Neural crest cell (in vitro differentiated cells): ENCODE results near the gene S1PR3. TPM values are rescaled to one million over a fixed set of nuclear protein-coding genes. Genes with fewer than 3 reads are reported as not detected.

Experiments
- DNase-seq: peaks from one replicate; pipeline ENCODE4 v3.0.0; 2021; ENCODE audit warnings: low read depth, mixed read lengths, low spot score
- H3K27ac Mint-ChIP-seq: one replicate; pipeline ENCODE4 v1.8.0; 2021; ENCODE audit warnings: mild to moderate bottlenecking, mixed read lengths; ENCODE audit not compliant: unreplicated experiment
- H3K27me3 Mint-ChIP-seq: 2 replicates; pipeline ENCODE4 v1.8.0; 2021; ENCODE audit warnings: low read depth, mild to moderate bottlenecking, mixed read lengths
- H3K36me3 Mint-ChIP-seq: 2 replicates; pipeline ENCODE4 v1.8.0; 2021; ENCODE audit warnings: low read depth, mild to moderate bottlenecking, mixed read lengths
- H3K4me1 Mint-ChIP-seq: 2 replicates; pipeline ENCODE4 v1.8.0; 2021; ENCODE audit warnings: mixed read lengths
- H3K4me3 Mint-ChIP-seq: one replicate; pipeline ENCODE4 v1.8.0; 2021; ENCODE audit warnings: mild to moderate bottlenecking, mixed read lengths
- H3K9me3 Mint-ChIP-seq: 2 replicates; pipeline ENCODE4 v1.8.0; 2021; ENCODE audit warnings: mixed read lengths
- CTCF ChIP-seq: fragments of 200-600 bp; sonication (generic); conservative IDR thresholded peaks from 2 replicates; pipeline ENCODE4 v1.5.0; 2021; ENCODE audit warnings: antibody characterized with exemption, mild to moderate bottlenecking
- total RNA-seq: library from RNA; stranded (reverse); gene quantifications from 2 replicates; pipeline ENCODE4 v1.2.1, GENCODE V29; 2021

Gene S1PR3
- total RNA-seq, 1 donor from 2014 or later, result 7.9 TPM

- H3K4me3 Mint-ChIP-seq, result no peak overlapping the region
- no peaks in the 10 kb centered on the region for H3K27me3 Mint-ChIP-seq
- TF ChIP-seq CTCF, result no peak
- H3K27ac Mint-ChIP-seq, result no peak overlapping the region
- H3K4me1 Mint-ChIP-seq, result peaks cover 18% of the 10 kb centered on the region
- H3K9me3 Mint-ChIP-seq, result no peaks in the 10 kb centered on the region
- peaks cover 29% of the 10 kb centered on the region for H3K36me3 Mint-ChIP-seq
- no peak for DNase-seq
Observed at GRCh38 chr9:89023740-89024139, 32.5 kb downstream of the S1PR3 start.

- peaks cover 26% of the 10 kb centered on the region for H3K36me3 Mint-ChIP-seq
- TF ChIP-seq CTCF, result no peak
- H3K27ac Mint-ChIP-seq, result no peak overlapping the region
- H3K9me3 Mint-ChIP-seq, result peaks cover 4% of the 10 kb centered on the region
- H3K4me3 Mint-ChIP-seq, result no peak overlapping the region
- no peak for DNase-seq
- H3K27me3 Mint-ChIP-seq, result no peaks in the 10 kb centered on the region
- peaks cover 18% of the 10 kb centered on the region for H3K4me1 Mint-ChIP-seq
Observed at GRCh38 chr9:89024727-89025126, 33.5 kb downstream of the S1PR3 start.

- H3K4me1 Mint-ChIP-seq, result peaks cover 18% of the 10 kb centered on the region
- H3K9me3 Mint-ChIP-seq, result peaks cover 10% of the 10 kb centered on the region
- H3K27me3 Mint-ChIP-seq, result no peaks in the 10 kb centered on the region
- H3K27ac Mint-ChIP-seq, result no peak overlapping the region
- no peak overlapping the region for H3K4me3 Mint-ChIP-seq
- no peak for DNase-seq
- no peak for TF ChIP-seq CTCF
- peaks cover 25% of the 10 kb centered on the region for H3K36me3 Mint-ChIP-seq
Observed at GRCh38 chr9:89025553-89025952, 34.3 kb downstream of the S1PR3 start.

- no peak for DNase-seq
- no peak for TF ChIP-seq CTCF
- Mint-ChIP-seq H3K36me3 (peaks cover 34% of the 10 kb centered on the region), H3K9me3 (peaks cover 14% of the 10 kb centered on the region), H3K4me3 (no peak overlapping the region), H3K27me3 (no peaks in the 10 kb centered on the region), H3K4me1 (peaks cover 10% of the 10 kb centered on the region), H3K27ac (no peak overlapping the region)
Observed at GRCh38 chr9:89026876-89027275, 35.6 kb downstream of the S1PR3 start.

DNA sequence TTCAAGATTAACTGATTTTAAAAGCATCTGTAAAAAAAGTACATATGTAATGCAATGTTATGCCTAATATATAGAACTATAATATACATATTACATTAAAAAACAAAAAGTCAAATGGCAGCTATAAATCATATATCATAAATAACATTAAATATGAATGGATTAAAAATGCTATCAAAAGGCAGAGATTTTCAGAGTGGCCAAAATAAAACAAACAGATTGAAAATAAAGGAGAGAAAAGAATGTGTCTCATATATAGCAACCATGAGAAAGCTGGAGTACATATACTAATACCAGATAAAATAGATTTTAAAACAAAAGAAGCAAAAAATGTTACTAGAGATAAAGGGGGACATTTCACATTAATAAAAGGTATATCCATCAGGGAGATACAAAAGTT is 38.5 kb downstream of the S1PR3 start:
- no peaks in the 10 kb centered on the region for H3K27me3 Mint-ChIP-seq
- no peak for TF ChIP-seq CTCF
- H3K9me3 Mint-ChIP-seq, result peaks cover 17% of the 10 kb centered on the region

DNA sequence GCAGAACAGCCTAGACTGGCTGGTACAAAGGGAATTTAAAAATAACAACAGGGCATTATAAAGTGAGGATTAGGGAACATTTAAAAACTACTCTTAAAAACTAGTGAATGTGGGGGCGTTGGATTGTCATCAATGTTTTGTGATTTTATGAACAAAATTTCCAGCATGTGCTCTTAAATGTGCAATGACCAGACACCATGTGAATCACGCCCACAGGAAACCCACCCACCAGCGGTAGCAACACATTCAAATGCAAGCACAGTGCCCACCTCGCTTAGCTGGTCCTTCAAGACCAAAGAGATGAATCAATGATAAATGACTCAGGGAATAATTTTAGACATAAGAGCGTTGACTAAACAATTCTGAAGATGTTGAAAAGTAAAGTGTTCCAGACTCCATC is 40.9 kb downstream of the S1PR3 start:
- Mint-ChIP-seq H3K27me3 (no peaks in the 10 kb centered on the region), H3K9me3 (peaks cover 17% of the 10 kb centered on the region), H3K4me3 (no peak overlapping the region), H3K4me1 (no peaks in the 10 kb centered on the region), H3K27ac (peak overlapping the region; percentile 84), H3K36me3 (peaks cover 57% of the 10 kb centered on the region)
- DNase-seq, result no peak
- no peak for TF ChIP-seq CTCF

More for the DNA sequence above, 38.5 kb downstream of the S1PR3 start:
- Mint-ChIP-seq H3K4me1 (no peaks in the 10 kb centered on the region), H3K27ac (no peak overlapping the region), H3K36me3 (peaks cover 50% of the 10 kb centered on the region), H3K4me3 (no peak overlapping the region)
- no peak for DNase-seq
